ENCODE measurements around the gene SLC22A12. TPM values are rescaled to one million over a fixed set of nuclear protein-coding genes. Genes with fewer than 3 reads are reported as not detected.

Gene SLC22A12
- total RNA-seq, 1 donor from 2014 or later: not detected

- DNase-seq (ENCODE audit: low read depth, low spot score): no peak
- Mint-ChIP-seq H3K27ac (ENCODE audit: unreplicated experiment) (no peak overlapping the region), H3K4me1 (peaks cover 33% of the 10 kb centered on the region), H3K4me3 (no peak overlapping the region), H3K9me3 (no peaks in the 10 kb centered on the region), H3K27me3 (ENCODE audit: low read depth) (peaks cover 40% of the 10 kb centered on the region), H3K36me3 (ENCODE audit: low read depth) (no peaks in the 10 kb centered on the region)
- no peak for TF ChIP-seq CTCF (conservative IDR thresholded peaks at IDR 0.05)
Observed at GRCh38 chr11:64648551-64648950, 57.5 kb downstream of the SLC22A12 start.

- Mint-ChIP-seq H3K36me3 (ENCODE audit: low read depth) (no peaks in the 10 kb centered on the region), H3K4me3 (no peak overlapping the region), H3K27me3 (ENCODE audit: low read depth) (peaks cover 33% of the 10 kb centered on the region), H3K27ac (ENCODE audit: unreplicated experiment) (peak overlapping the region; percentile 35), H3K4me1 (peaks cover 28% of the 10 kb centered on the region), H3K9me3 (no peaks in the 10 kb centered on the region)
- TF ChIP-seq CTCF (conservative IDR thresholded peaks at IDR 0.05): peak; percentile 63
- DNase-seq (ENCODE audit: low read depth, low spot score): no peak
Observed at GRCh38 chr11:64649291-64649697, 58.3 kb downstream of the SLC22A12 start.

GRCh38 chr11:64650923-64651523 lies 60.0 kb downstream of the SLC22A12 start:
- H3K4me1 Mint-ChIP-seq: peaks cover 14% of the 10 kb centered on the region
- H3K9me3 Mint-ChIP-seq: no peaks in the 10 kb centered on the region
- H3K27ac Mint-ChIP-seq (ENCODE audit: unreplicated experiment): no peak overlapping the region
- no peak for DNase-seq (ENCODE audit: low read depth, low spot score)
- no peak overlapping the region for H3K4me3 Mint-ChIP-seq
- H3K27me3 Mint-ChIP-seq (ENCODE audit: low read depth): peaks cover 16% of the 10 kb centered on the region
- TF ChIP-seq CTCF (conservative IDR thresholded peaks at IDR 0.05): peak; percentile 41
- no peaks in the 10 kb centered on the region for H3K36me3 Mint-ChIP-seq (ENCODE audit: low read depth)

Other genes starting within 250 kb of the SLC22A12 start
- gene RPS6KA4, start 232.1 kb upstream of the SLC22A12 start, total RNA-seq: 12.6 and 17.6 TPM in 2 replicates
- gene SLC22A11, start 35.3 kb upstream of the SLC22A12 start, total RNA-seq: 0.21 TPM in 1 of 2 replicates, not detected in the other
- gene NRXN2, start 132.0 kb downstream of the SLC22A12 start, total RNA-seq: 8.5 and 10.0 TPM in 2 replicates
- gene RASGRP2, start 152.9 kb downstream of the SLC22A12 start, total RNA-seq: 0.93 and 1.5 TPM in 2 replicates
- 1.2 TPM in 2 replicates for gene PYGM, start 168.8 kb downstream of the SLC22A12 start, total RNA-seq
- gene SF1, start 187.3 kb downstream of the SLC22A12 start, total RNA-seq: 578 and 592 TPM in 2 replicates
- gene MAP4K2, start 212.0 kb downstream of the SLC22A12 start, total RNA-seq: 13.1 and 14.6 TPM in 2 replicates
- gene MEN1, start 219.3 kb downstream of the SLC22A12 start, total RNA-seq: 54.8 and 57.9 TPM in 2 replicates